ENCODE measurements around the gene TMEM60. TPM values are rescaled to one million over a fixed set of nuclear protein-coding genes. Genes with fewer than 3 reads are reported as not detected.

TMEM60 gene
- total RNA-seq, 1 donor from 2014 or later, result 16.6 TPM

DNA sequence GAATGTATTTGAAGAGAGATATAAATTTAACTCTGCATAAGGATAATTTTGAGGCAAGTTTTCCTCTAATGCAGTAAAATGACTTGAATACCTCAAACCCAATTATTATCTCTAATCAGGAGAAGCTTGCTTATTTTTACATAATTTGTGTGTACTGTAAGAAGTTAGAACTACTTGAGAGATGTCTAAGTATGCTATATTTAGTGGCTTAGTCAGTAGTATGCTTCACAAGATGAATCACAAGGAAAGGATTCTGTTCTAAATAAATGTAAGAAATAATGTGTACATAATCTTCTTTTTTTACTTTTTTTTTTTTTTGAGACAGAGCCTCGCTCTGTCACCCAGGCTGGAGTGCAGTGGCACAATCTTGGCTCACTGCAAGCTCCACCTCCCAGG lies 14.1 kb upstream of the TMEM60 start:
- H3K27me3 Mint-ChIP-seq (ENCODE audit: low read depth), result no peaks in the 10 kb centered on the region
- TF ChIP-seq, protein P1, sequence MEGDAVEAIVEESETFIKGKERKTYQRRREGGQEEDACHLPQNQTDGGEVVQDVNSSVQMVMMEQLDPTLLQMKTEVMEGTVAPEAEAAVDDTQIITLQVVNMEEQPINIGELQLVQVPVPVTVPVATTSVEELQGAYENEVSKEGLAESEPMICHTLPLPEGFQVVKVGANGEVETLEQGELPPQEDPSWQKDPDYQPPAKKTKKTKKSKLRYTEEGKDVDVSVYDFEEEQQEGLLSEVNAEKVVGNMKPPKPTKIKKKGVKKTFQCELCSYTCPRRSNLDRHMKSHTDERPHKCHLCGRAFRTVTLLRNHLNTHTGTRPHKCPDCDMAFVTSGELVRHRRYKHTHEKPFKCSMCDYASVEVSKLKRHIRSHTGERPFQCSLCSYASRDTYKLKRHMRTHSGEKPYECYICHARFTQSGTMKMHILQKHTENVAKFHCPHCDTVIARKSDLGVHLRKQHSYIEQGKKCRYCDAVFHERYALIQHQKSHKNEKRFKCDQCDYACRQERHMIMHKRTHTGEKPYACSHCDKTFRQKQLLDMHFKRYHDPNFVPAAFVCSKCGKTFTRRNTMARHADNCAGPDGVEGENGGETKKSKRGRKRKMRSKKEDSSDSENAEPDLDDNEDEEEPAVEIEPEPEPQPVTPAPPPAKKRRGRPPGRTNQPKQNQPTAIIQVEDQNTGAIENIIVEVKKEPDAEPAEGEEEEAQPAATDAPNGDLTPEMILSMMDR (IDR thresholded peaks at IDR 0.05), result no peak
- DNase-seq (ENCODE audit: low spot score), result no peak
- H3K36me3 Mint-ChIP-seq (ENCODE audit: low read depth), result peaks cover 11% of the 10 kb centered on the region
- peaks cover 25% of the 10 kb centered on the region for H3K9me3 Mint-ChIP-seq (ENCODE audit: low read depth)
- no peak overlapping the region for H3K4me3 Mint-ChIP-seq (ENCODE audit: unreplicated experiment)
- peaks cover 29% of the 10 kb centered on the region for H3K4me1 Mint-ChIP-seq (ENCODE audit: low read depth)
- peak overlapping the region; percentile 93 for H3K27ac Mint-ChIP-seq (ENCODE audit: unreplicated experiment)

DNA sequence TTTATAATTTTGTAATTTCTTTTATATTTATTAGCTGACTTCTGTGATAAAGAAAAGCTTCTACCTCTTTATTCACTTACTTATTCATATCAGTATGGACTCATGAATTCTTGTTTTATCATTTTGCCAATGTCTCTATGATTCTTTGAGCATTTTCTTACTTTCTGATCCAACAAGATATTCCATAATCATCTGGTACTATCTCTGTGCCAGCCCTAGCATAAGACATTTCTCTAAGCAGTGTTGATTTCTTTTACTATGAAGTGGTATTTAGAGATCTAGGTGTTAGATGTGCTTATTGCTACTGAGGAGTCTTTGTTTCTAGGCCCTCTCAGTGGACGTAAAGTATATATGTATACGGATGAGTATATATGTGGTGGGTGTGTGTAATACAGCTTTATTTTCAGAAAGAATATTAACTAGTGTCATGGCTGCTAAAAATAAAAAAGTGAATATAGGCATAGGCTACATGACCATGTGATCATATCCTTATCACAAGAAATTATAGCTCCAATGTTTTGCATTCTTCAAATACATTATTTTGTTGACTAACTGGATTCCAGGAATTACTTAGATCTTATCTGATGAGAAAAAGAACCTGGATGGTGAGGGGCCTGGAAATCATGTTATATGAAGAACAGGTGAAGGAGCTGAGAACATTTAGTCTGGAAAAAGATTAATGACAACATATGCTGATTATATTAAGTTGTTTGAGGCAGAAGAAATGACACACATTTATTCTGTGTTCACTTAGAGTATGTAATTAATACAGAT lies 13.5 kb upstream of the TMEM60 start:
- no peak for DNase-seq (ENCODE audit: low spot score)
- Mint-ChIP-seq H3K27me3 (ENCODE audit: low read depth) (no peaks in the 10 kb centered on the region), H3K4me3 (ENCODE audit: unreplicated experiment) (no peak overlapping the region)

DNA sequence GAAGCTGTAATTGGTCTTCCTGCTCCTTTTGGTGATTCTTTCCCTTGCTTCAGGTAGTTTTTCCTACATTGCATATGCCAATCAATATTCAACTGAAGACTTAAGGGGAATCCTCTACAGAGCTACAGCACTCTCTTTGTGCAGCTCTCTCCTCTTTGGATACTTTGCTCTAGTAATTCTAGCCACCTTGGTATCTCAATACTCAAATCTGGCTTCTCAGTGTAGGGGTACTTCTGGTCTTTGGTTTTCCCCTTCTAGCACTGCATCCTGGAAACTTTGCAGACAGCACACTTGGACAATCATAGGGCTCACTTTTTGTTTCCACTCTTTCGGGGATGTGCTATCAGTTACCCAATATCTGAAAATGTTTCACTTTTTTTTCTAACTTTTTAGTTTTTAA lies 10.3 kb upstream of the TMEM60 start:
- peaks cover 24% of the 10 kb centered on the region for H3K4me1 Mint-ChIP-seq (ENCODE audit: low read depth)
- no peak overlapping the region for H3K27ac Mint-ChIP-seq (ENCODE audit: unreplicated experiment)
- no peaks in the 10 kb centered on the region for H3K27me3 Mint-ChIP-seq (ENCODE audit: low read depth)
- no peak overlapping the region for H3K4me3 Mint-ChIP-seq (ENCODE audit: unreplicated experiment)
- H3K36me3 Mint-ChIP-seq (ENCODE audit: low read depth), result peaks cover 8% of the 10 kb centered on the region
- peaks cover 40% of the 10 kb centered on the region for H3K9me3 Mint-ChIP-seq (ENCODE audit: low read depth)
- TF ChIP-seq, protein P1 (IDR thresholded peaks at IDR 0.05), result no peak
- no peak for DNase-seq (ENCODE audit: low spot score)

More for the DNA sequence above, 13.5 kb upstream of the TMEM60 start:
- TF ChIP-seq, protein P1 (IDR thresholded peaks at IDR 0.05), result no peak
- Mint-ChIP-seq H3K27ac (ENCODE audit: unreplicated experiment) (peak overlapping the region; percentile 93), H3K9me3 (ENCODE audit: low read depth) (peaks cover 25% of the 10 kb centered on the region), H3K4me1 (ENCODE audit: low read depth) (peaks cover 26% of the 10 kb centered on the region), H3K36me3 (ENCODE audit: low read depth) (peaks cover 7% of the 10 kb centered on the region)

DNA sequence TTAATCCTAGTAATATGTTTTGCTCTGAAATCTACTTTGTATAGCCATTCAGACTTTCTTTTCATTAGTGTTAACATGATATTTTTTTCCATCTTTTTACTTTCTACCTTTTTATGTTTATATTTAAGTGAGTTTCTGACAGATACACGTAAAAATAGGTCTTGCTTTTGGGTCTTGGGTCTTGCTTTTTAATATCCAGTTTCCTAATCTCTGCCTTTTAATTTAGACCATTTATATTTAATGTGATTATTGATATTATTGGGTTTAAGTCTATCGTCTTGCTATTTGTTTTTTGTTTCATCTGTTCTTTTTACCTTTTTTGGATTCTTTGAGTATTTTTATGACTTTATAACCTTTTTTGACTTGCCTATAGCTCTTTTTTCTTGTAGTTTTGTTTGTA lies 8.2 kb upstream of the TMEM60 start:
- no peak overlapping the region for H3K27ac Mint-ChIP-seq (ENCODE audit: unreplicated experiment)
- peaks cover 9% of the 10 kb centered on the region for H3K4me1 Mint-ChIP-seq (ENCODE audit: low read depth)
- TF ChIP-seq, protein P1 (IDR thresholded peaks at IDR 0.05), result no peak
- DNase-seq (ENCODE audit: low spot score), result no peak
- peaks cover 8% of the 10 kb centered on the region for H3K36me3 Mint-ChIP-seq (ENCODE audit: low read depth)
- H3K9me3 Mint-ChIP-seq (ENCODE audit: low read depth), result peaks cover 36% of the 10 kb centered on the region
- H3K4me3 Mint-ChIP-seq (ENCODE audit: unreplicated experiment), result no peak overlapping the region
- H3K27me3 Mint-ChIP-seq (ENCODE audit: low read depth), result no peaks in the 10 kb centered on the region

DNA sequence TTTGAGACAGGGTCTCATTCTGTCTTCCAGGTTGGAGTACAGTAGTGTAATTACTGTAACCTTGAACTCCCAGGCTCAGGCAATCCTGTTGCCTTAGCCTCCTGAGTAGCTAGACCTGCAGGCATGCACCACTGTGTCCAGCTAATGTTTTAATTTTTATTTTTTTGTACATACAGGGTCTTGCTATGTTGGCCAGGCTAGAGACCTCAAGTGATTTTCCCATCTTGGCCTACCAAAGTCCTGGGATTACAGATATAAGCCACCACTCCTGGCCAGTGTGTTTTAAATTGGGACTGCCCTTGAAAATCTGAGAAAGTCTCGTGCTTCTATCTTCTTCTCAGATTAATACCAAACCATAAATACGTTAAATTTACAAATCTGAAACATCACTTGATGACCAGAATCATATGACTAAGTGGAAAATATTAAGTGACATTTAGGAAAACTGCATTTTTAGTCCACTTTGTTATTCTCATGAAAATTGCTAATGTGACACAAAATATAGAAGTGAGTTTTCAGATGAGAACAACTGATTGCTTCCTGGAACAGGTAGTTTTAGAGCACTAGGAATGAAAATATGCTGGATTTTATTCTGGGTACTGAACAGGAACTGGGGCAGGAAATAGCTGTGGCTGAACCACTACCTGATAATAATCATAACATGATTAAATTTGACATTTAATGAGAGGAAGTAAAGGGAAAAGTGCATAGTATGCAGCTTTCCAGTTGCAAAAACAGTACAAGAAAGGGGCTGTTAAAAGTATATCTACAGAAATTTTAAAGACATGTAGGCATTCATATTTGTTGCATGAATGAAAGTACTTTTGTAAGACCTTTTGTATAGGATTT lies 4.5 kb upstream of the TMEM60 start:
- H3K36me3 Mint-ChIP-seq (ENCODE audit: low read depth), result peaks cover 4% of the 10 kb centered on the region
- no peak overlapping the region for H3K27ac Mint-ChIP-seq (ENCODE audit: unreplicated experiment)
- TF ChIP-seq, protein P1 (IDR thresholded peaks at IDR 0.05), result no peak

More for the DNA sequence above, 4.5 kb upstream of the TMEM60 start:
- Mint-ChIP-seq H3K4me1 (ENCODE audit: low read depth) (peaks cover 24% of the 10 kb centered on the region), H3K9me3 (ENCODE audit: low read depth) (peaks cover 27% of the 10 kb centered on the region), H3K27me3 (ENCODE audit: low read depth) (no peaks in the 10 kb centered on the region), H3K4me3 (ENCODE audit: unreplicated experiment) (no peak overlapping the region)
- DNase-seq (ENCODE audit: low spot score), result no peak
